ENCODE measurements around the gene LARP4B.

The LARP4B gene

GRCh38 chr10:930625-931325 lies 730 bp downstream of the LARP4B start:
- no peak overlapping the region for H3K4ac ChIP-seq (ENCODE audit: low read length)
- no peak overlapping the region for H2BK12ac ChIP-seq (ENCODE audit: low read length)
- peaks cover 4% of the 10 kb centered on the region for H3K79me1 ChIP-seq (ENCODE audit: low read depth, low read length)
- peak overlapping the region; percentile 71 for H3K18ac ChIP-seq (ENCODE audit: low read length)
- no peaks in the 10 kb centered on the region for H3K27me3 ChIP-seq (ENCODE audit: control insufficient read depth in 3 of 3, insufficient read depth in 3 of 3, low read depth in 1 of 3, low read length in 3 of 3)
- WGBS, 2 donors (ENCODE audit: extremely low coverage in 2 of 2, insufficient read length in 2 of 2, insufficient replicate concordance in 1 of 2): no CpG with 5 or more reads among the region's 63 CpGs
- H3K4me1 ChIP-seq (ENCODE audit: control insufficient read depth in 2 of 2, insufficient read depth in 1 of 2, low read depth in 1 of 2, low read length in 2 of 2): peaks cover 3 to 8% of the 10 kb centered on the region in 2 donors
- H2BK120ac ChIP-seq (ENCODE audit: low read depth, low read length): no peak overlapping the region
- peak overlapping the region; percentile 75 for H3K4me2 ChIP-seq (ENCODE audit: insufficient read depth, low read length, poor library complexity, severe bottlenecking)
- peak overlapping the region; percentile 41 for H2AFZ ChIP-seq (ENCODE audit: low read length)
- peak; percentile 42 for DNase-seq (ENCODE audit: low spot score)
- no peak overlapping the region for H2BK15ac ChIP-seq (ENCODE audit: low read length)
- H2BK5ac ChIP-seq (ENCODE audit: low read length): no peak overlapping the region
- no peak overlapping the region for H2AK5ac ChIP-seq (ENCODE audit: low read depth, low read length)
- H3K36me3 ChIP-seq (replicated peaks in 1 of 2; ENCODE audit: control insufficient read depth in 2 of 2, insufficient read depth in 2 of 2, low read length in 2 of 2): peaks cover 0 to 20% of the 10 kb centered on the region in 2 donors
- H3K14ac ChIP-seq (ENCODE audit: low read length): peak overlapping the region; percentile 38
- no peak overlapping the region for H4K91ac ChIP-seq (ENCODE audit: low read depth, low read length, poor library complexity)
- peak overlapping the region; percentile 80 for H3K27ac ChIP-seq (replicated peaks; ENCODE audit: low read length)
- no peak overlapping the region for H4K8ac ChIP-seq (ENCODE audit: low read depth, low read length)
- peaks cover 0 to 2% of the 10 kb centered on the region in 2 donors for H3K9me3 ChIP-seq (replicated peaks in 1 of 2; ENCODE audit: control insufficient read depth in 2 of 2, insufficient read depth in 1 of 2, low read depth in 1 of 2, low read length in 2 of 2)
- peak overlapping the region; percentile 90 for H3K9ac ChIP-seq (ENCODE audit: low read depth, low read length, poor library complexity)
- no peak overlapping the region for H3K23ac ChIP-seq (ENCODE audit: low read depth, low read length, poor library complexity)
- H3K4me3 ChIP-seq (ENCODE audit: low read length in 2 of 2): peak overlapping the region; percentile 62 to 94

- Histone ChIP-seq H2AK5ac (ENCODE audit: low read depth, low read length) (no peak overlapping the region), H3K4ac (ENCODE audit: low read length) (no peak overlapping the region), H2BK5ac (ENCODE audit: low read length) (no peak overlapping the region), H3K23ac (ENCODE audit: low read depth, low read length, poor library complexity) (no peak overlapping the region), H3K14ac (ENCODE audit: low read length) (peak overlapping the region; percentile 38), H3K4me2 (ENCODE audit: insufficient read depth, low read length, poor library complexity, severe bottlenecking) (peak overlapping the region; percentile 75), H4K91ac (ENCODE audit: low read depth, low read length, poor library complexity) (no peak overlapping the region), H3K79me1 (ENCODE audit: low read depth, low read length) (peaks cover 4% of the 10 kb centered on the region), H2BK15ac (ENCODE audit: low read length) (no peak overlapping the region), H4K8ac (ENCODE audit: low read depth, low read length) (no peak overlapping the region), H3K18ac (ENCODE audit: low read length) (no peak overlapping the region), H3K36me3 (replicated peaks in 1 of 2; ENCODE audit: control insufficient read depth in 2 of 2, insufficient read depth in 2 of 2, low read length in 2 of 2) (peaks cover 0 to 27% of the 10 kb centered on the region in 2 donors), H3K4me3 (ENCODE audit: low read length in 2 of 2) (peak overlapping the region; percentile 62 to 94), H3K27me3 (ENCODE audit: control insufficient read depth in 3 of 3, insufficient read depth in 3 of 3, low read depth in 1 of 3, low read length in 3 of 3) (no peaks in the 10 kb centered on the region), H2AFZ (ENCODE audit: low read length) (no peak overlapping the region), H2BK12ac (ENCODE audit: low read length) (no peak overlapping the region), H3K9ac (ENCODE audit: low read depth, low read length, poor library complexity) (peak overlapping the region; percentile 90), H3K27ac (replicated peaks; ENCODE audit: low read length) (no peak overlapping the region), H3K4me1 (ENCODE audit: control insufficient read depth in 2 of 2, insufficient read depth in 1 of 2, low read depth in 1 of 2, low read length in 2 of 2) (peaks cover 3 to 8% of the 10 kb centered on the region in 2 donors), H2BK120ac (ENCODE audit: low read depth, low read length) (no peak overlapping the region), H3K9me3 (replicated peaks in 1 of 2; ENCODE audit: control insufficient read depth in 2 of 2, insufficient read depth in 1 of 2, low read depth in 1 of 2, low read length in 2 of 2) (peaks cover 0 to 2% of the 10 kb centered on the region in 2 donors)
- no peak for DNase-seq (ENCODE audit: low spot score)
- no CpG with 5 or more reads among the region's 14 CpGs for WGBS, 2 donors (ENCODE audit: extremely low coverage in 2 of 2, insufficient read length in 2 of 2, insufficient replicate concordance in 1 of 2)
Measured at GRCh38 chr10:929960-930624, 1.4 kb downstream of the LARP4B start.

- H3K79me1 ChIP-seq (ENCODE audit: low read depth, low read length): peaks cover 8% of the 10 kb centered on the region
- no peak overlapping the region for H2BK15ac ChIP-seq (ENCODE audit: low read length)
- no peak overlapping the region for H3K4me2 ChIP-seq (ENCODE audit: insufficient read depth, low read length, poor library complexity, severe bottlenecking)
- peaks cover 2 to 8% of the 10 kb centered on the region in 2 donors for H3K4me1 ChIP-seq (ENCODE audit: control insufficient read depth in 2 of 2, insufficient read depth in 1 of 2, low read depth in 1 of 2, low read length in 2 of 2)
- peaks cover 0 to 3% of the 10 kb centered on the region in 2 donors for H3K9me3 ChIP-seq (replicated peaks in 1 of 2; ENCODE audit: control insufficient read depth in 2 of 2, insufficient read depth in 1 of 2, low read depth in 1 of 2, low read length in 2 of 2)
- no peak overlapping the region for H2BK120ac ChIP-seq (ENCODE audit: low read depth, low read length)
- H2BK12ac ChIP-seq (ENCODE audit: low read length): no peak overlapping the region
- no peak overlapping the region for H3K9ac ChIP-seq (ENCODE audit: low read depth, low read length, poor library complexity)
- no peak overlapping the region for H3K27ac ChIP-seq (replicated peaks; ENCODE audit: low read length)
- H4K8ac ChIP-seq (ENCODE audit: low read depth, low read length): no peak overlapping the region
- H3K27me3 ChIP-seq (ENCODE audit: control insufficient read depth in 3 of 3, insufficient read depth in 3 of 3, low read depth in 1 of 3, low read length in 3 of 3): no peaks in the 10 kb centered on the region
- no peak overlapping the region for H3K18ac ChIP-seq (ENCODE audit: low read length)
- no peak overlapping the region for H4K91ac ChIP-seq (ENCODE audit: low read depth, low read length, poor library complexity)
- no peak overlapping the region for H3K4ac ChIP-seq (ENCODE audit: low read length)
- H3K23ac ChIP-seq (ENCODE audit: low read depth, low read length, poor library complexity): no peak overlapping the region
- no peak overlapping the region for H2AFZ ChIP-seq (ENCODE audit: low read length)
- WGBS, 2 donors (ENCODE audit: extremely low coverage in 2 of 2, insufficient read length in 2 of 2, insufficient replicate concordance in 1 of 2): no CpG with 5 or more reads among the region's 2 CpGs
- no peak overlapping the region for H2AK5ac ChIP-seq (ENCODE audit: low read depth, low read length)
- no peak for DNase-seq (ENCODE audit: low spot score)
- no peak overlapping the region for H3K4me3 ChIP-seq (ENCODE audit: low read length in 2 of 2)
- H3K14ac ChIP-seq (ENCODE audit: low read length): no peak overlapping the region
- H3K36me3 ChIP-seq (replicated peaks in 1 of 2; ENCODE audit: control insufficient read depth in 2 of 2, insufficient read depth in 2 of 2, low read length in 2 of 2): peaks cover 3 to 55% of the 10 kb centered on the region in 2 donors
- H2BK5ac ChIP-seq (ENCODE audit: low read length): no peak overlapping the region
Measured at GRCh38 chr10:927131-927530, 4.4 kb downstream of the LARP4B start.

- H2BK12ac ChIP-seq (ENCODE audit: low read length): no peak overlapping the region
- H3K4me2 ChIP-seq (ENCODE audit: insufficient read depth, low read length, poor library complexity, severe bottlenecking): no peak overlapping the region
- H2AFZ ChIP-seq (ENCODE audit: low read length): no peak overlapping the region
- no peak overlapping the region for H3K4me3 ChIP-seq (ENCODE audit: low read length in 2 of 2)
- no peak overlapping the region for H3K14ac ChIP-seq (ENCODE audit: low read length)
- peaks cover 0 to 3% of the 10 kb centered on the region in 2 donors for H3K9me3 ChIP-seq (replicated peaks in 1 of 2; ENCODE audit: control insufficient read depth in 2 of 2, insufficient read depth in 1 of 2, low read depth in 1 of 2, low read length in 2 of 2)
- no peak overlapping the region for H2BK120ac ChIP-seq (ENCODE audit: low read depth, low read length)
- no peak overlapping the region for H3K27ac ChIP-seq (replicated peaks; ENCODE audit: low read length)
- no peak for DNase-seq (ENCODE audit: low spot score)
- WGBS, 2 donors (ENCODE audit: extremely low coverage in 2 of 2, insufficient read length in 2 of 2, insufficient replicate concordance in 1 of 2): no CpG with 5 or more reads among the region's 4 CpGs
- no peak overlapping the region for H3K23ac ChIP-seq (ENCODE audit: low read depth, low read length, poor library complexity)
- H3K9ac ChIP-seq (ENCODE audit: low read depth, low read length, poor library complexity): no peak overlapping the region
- no peak overlapping the region for H3K4ac ChIP-seq (ENCODE audit: low read length)
- peaks cover 2 to 8% of the 10 kb centered on the region in 2 donors for H3K4me1 ChIP-seq (ENCODE audit: control insufficient read depth in 2 of 2, insufficient read depth in 1 of 2, low read depth in 1 of 2, low read length in 2 of 2)
- H3K79me1 ChIP-seq (ENCODE audit: low read depth, low read length): peaks cover 9% of the 10 kb centered on the region
- H4K8ac ChIP-seq (ENCODE audit: low read depth, low read length): no peak overlapping the region
- no peak overlapping the region for H2BK5ac ChIP-seq (ENCODE audit: low read length)
- H2AK5ac ChIP-seq (ENCODE audit: low read depth, low read length): no peak overlapping the region
- H3K27me3 ChIP-seq (ENCODE audit: control insufficient read depth in 3 of 3, insufficient read depth in 3 of 3, low read depth in 1 of 3, low read length in 3 of 3): no peaks in the 10 kb centered on the region
- no peak overlapping the region for H3K18ac ChIP-seq (ENCODE audit: low read length)
- H2BK15ac ChIP-seq (ENCODE audit: low read length): no peak overlapping the region
- no peak overlapping the region for H4K91ac ChIP-seq (ENCODE audit: low read depth, low read length, poor library complexity)
- H3K36me3 ChIP-seq (replicated peaks in 1 of 2; ENCODE audit: control insufficient read depth in 2 of 2, insufficient read depth in 2 of 2, low read length in 2 of 2): peaks cover 3 to 63% of the 10 kb centered on the region in 2 donors
Measured at GRCh38 chr10:926075-926698, 5.3 kb downstream of the LARP4B start.
